Measurements from ENCODE around the gene RGS3. TPM values are rescaled to one million over a fixed set of nuclear protein-coding genes. Genes with fewer than 3 reads are reported as not detected.
A peak's percentile ranks its signal among the peaks of the same experiment; 100 is the strongest.

The RGS3 gene
- total RNA-seq, 2 experiments from 2014 or later, result 68.9 to 77.2 TPM

DNA sequence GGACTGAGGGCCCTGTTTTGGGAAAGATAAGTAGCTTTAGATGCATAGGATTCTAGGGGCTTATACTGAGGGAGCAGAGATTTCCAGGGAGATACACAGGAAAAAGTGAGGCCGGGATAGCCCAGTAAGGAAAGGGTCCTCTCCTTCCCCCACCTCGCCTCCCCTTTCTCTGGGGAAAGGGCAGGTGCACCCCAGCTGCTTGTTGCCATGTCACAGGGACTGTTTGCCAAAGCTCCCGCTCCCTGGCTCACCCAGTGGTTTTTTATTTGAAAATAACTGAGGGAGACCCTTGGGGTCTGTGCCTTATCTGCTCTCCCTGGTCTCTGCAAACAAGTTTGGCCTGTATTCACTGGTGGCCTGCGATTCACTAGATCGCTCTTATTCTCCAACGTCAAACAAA, 51.2 kb downstream of the RGS3 start:
- H3K27me3 Mint-ChIP-seq (ENCODE audit: low read depth), result no peaks in the 10 kb centered on the region
- peaks cover 88% of the 10 kb centered on the region for H3K4me1 Mint-ChIP-seq (ENCODE audit: low read depth)
- CTCF ChIA-PET, result interaction anchor here (1.2 to 13.6 kb wide), 4 partner anchors 9 to 141 kb away, joined by 4 to 154 read pairs (median 5); partner anchors contain the start of gene ALAD
- POLR2A ChIA-PET, result no interaction called here
- no peak overlapping the region for H3K4me3 Mint-ChIP-seq
- H3K36me3 Mint-ChIP-seq (ENCODE audit: low read depth), result peaks cover 17% of the 10 kb centered on the region
- no peak for ATAC-seq
- peak overlapping the region; percentile 22 for H3K27ac Mint-ChIP-seq
- DNase-seq, result no peak
- H3K9me3 Mint-ChIP-seq (ENCODE audit: insufficient read depth), result no peaks in the 10 kb centered on the region

DNA sequence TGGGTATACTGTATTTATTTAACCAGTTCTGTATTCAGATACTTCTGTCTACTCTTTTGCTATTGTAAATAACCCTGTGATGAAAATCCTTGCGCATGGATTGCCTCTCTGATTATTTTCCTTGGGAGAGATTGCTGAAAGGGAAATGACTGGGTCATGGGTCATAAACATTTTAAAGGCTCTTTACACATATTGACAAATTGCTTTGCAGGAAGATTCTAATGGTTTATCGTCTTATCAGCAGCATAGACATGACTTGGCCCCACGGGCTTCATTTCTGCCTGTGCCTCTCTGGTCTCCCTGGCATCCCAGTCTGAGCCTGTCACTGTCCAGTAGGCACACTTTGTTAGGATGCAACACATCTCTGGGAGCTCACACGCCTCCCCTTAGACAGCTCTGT, 52.3 kb downstream of the RGS3 start:
- DNase-seq (no peak), ATAC-seq (no peak)
- no peak overlapping the region for H3K4me3 Mint-ChIP-seq
- peaks cover 26% of the 10 kb centered on the region for H3K36me3 Mint-ChIP-seq (ENCODE audit: low read depth)
- no peaks in the 10 kb centered on the region for H3K27me3 Mint-ChIP-seq (ENCODE audit: low read depth)
- peak overlapping the region; percentile 45 for H3K27ac Mint-ChIP-seq
- ChIA-PET POLR2A (interaction anchor here (2.3 to 4.3 kb wide), 2 partner anchors 65 to 105 kb away, joined by 9 to 49 read pairs; partner anchors contain the start of genes C9orf43 and POLE3), CTCF (interaction anchor here (1.0 to 13.6 kb wide), 3 partner anchors 65 to 140 kb away, joined by 3 to 154 read pairs (median 5); partner anchors contain the start of gene ALAD)
- H3K4me1 Mint-ChIP-seq (ENCODE audit: low read depth), result peaks cover 90% of the 10 kb centered on the region
- no peaks in the 10 kb centered on the region for H3K9me3 Mint-ChIP-seq (ENCODE audit: insufficient read depth)

DNA sequence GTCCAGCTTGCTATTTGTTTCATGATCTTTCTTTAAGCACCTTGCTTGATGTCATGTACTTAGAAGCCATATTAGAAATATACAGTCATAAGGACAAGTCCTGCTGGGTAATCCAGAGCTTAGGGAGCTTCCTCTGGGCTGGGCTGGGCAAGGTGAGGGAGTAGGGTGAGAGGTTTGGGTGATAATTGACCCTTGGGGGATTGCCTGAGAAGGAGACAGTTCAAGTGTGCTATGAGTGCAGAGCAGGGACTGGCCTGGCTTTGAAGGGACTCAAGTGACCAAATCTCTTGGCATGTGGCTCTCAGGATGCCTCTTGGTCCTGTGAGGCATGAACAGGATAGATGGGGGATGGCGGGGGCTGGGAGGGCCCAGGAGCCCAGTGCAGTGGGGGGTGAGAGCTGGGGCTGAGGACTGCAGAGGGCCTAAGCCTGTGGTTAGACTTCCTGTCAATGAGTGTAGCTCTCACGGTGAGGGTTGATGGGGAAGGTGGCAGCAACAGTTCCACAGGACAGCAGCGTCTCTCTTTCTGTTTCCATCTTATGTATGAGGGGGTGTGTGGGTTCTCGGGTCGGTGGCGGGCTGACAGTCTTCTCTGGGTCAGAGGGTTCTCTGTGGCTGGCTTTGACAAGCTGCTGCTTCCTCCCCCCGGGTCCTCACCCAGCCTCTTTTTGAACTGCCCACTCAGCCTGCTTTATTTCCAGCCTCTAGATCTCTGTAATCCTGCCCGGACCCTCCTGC, 53.5 kb downstream of the RGS3 start:
- no peaks in the 10 kb centered on the region for H3K9me3 Mint-ChIP-seq (ENCODE audit: insufficient read depth)
- CTCF ChIA-PET, result interaction anchor here (0.6 to 13.6 kb wide), 16 partner anchors 9 to 242 kb away, joined by 3 to 154 read pairs (median 4); partner anchors contain the start of genes ALAD, C9orf43, CDC26 and POLE3

DNA sequence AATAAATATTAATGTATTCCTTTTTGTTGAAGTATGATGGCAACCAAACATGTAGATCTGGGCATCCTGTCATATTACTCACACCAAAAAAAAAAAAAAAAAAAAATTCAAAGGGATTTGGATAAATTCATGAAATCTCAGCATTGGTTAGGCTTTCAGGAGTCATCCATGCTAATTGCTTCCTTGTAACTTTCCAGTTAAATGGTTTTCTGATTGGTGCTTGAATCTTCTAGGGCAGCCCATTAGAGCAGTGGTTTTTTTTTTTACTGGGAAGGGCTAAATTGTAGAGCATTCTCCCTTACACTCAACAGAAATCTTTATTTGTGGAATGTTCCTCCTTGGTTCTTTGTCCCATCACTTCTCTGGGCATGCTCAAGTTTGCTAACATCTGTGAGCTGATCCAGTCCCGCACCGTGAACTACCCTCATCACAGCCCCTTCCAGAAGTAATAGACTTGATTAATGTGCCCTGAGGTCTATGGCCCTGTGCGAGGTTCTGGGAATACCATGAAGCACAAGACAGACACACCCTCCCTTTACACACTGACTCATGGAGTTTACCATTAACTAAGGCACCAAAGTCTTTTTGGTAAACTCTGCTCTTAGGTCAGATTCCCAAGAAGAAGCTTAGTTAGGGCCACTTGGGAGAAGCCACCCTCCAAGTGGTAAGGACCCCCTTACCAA, 56.0 kb downstream of the RGS3 start:
- POLR2A ChIA-PET, result interaction anchor here (4.3 kb wide), 1 partner anchor 61 kb away, joined by 49 read pairs; no protein-coding TSS in a partner anchor
- CTCF ChIA-PET, result interaction anchor here (1.0 to 13.6 kb wide), 7 partner anchors 12 to 138 kb away, joined by 3 to 154 read pairs (median 5); no protein-coding TSS in a partner anchor
- peak overlapping the region; percentile 82 for H3K27ac Mint-ChIP-seq
- H3K36me3 Mint-ChIP-seq (ENCODE audit: low read depth), result peaks cover 60% of the 10 kb centered on the region
- peaks cover 87% of the 10 kb centered on the region for H3K4me1 Mint-ChIP-seq (ENCODE audit: low read depth)
- H3K4me3 Mint-ChIP-seq, result peak overlapping the region; percentile 95
- no peak for ATAC-seq
- no peaks in the 10 kb centered on the region for H3K9me3 Mint-ChIP-seq (ENCODE audit: insufficient read depth)
- no peaks in the 10 kb centered on the region for H3K27me3 Mint-ChIP-seq (ENCODE audit: low read depth)
- no peak for DNase-seq

More for the DNA sequence above, 53.5 kb downstream of the RGS3 start:
- peaks cover 87% of the 10 kb centered on the region for H3K4me1 Mint-ChIP-seq (ENCODE audit: low read depth)
- ATAC-seq, result peak; percentile 81
- peak; percentile 88 for DNase-seq
- peak overlapping the region; percentile 90 for H3K27ac Mint-ChIP-seq
- POLR2A ChIA-PET, result interaction anchor here (0.6 to 4.3 kb wide), 10 partner anchors 17 to 868 kb away, joined by 3 to 49 read pairs (median 4); partner anchors contain the start of genes ALAD, C9orf43 and POLE3
- H3K27me3 Mint-ChIP-seq (ENCODE audit: low read depth), result no peaks in the 10 kb centered on the region
- peak overlapping the region; percentile 95 for H3K4me3 Mint-ChIP-seq
- peaks cover 34% of the 10 kb centered on the region for H3K36me3 Mint-ChIP-seq (ENCODE audit: low read depth)

DNA sequence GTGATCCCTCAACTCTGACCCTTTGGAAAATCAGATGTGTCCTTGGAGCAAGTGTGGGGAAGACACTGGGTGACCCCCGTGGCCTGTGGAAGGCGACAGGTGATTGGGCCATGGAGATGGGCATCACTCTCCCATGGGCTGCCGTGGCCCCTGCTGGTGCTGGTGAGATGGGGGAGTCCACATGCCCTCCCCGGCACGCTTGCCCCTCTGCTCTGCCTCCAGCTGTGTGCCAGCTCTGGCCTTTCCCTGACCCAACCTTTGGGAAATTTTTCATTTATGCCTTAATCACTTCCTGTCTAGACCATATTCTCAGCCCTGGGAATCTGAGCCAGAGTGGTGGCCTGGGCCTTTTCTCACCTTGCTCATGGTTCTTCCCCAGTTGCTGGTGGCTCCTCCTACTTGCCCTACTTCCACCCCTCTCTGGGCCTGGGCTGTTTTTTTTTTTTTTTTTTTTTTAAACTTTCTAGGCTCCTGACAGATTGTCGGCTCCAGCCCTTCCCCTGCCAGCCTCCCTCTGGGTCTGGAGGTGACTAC, 56.6 kb downstream of the RGS3 start:
- CTCF ChIA-PET, result interaction anchor here (1.0 to 13.6 kb wide), 7 partner anchors 13 to 138 kb away, joined by 3 to 154 read pairs (median 3); no protein-coding TSS in a partner anchor
- Mint-ChIP-seq H3K27ac (peak overlapping the region; percentile 82), H3K4me1 (ENCODE audit: low read depth) (peaks cover 87% of the 10 kb centered on the region), H3K36me3 (ENCODE audit: low read depth) (peaks cover 64% of the 10 kb centered on the region), H3K27me3 (ENCODE audit: low read depth) (no peaks in the 10 kb centered on the region), H3K9me3 (ENCODE audit: insufficient read depth) (no peaks in the 10 kb centered on the region), H3K4me3 (peak overlapping the region; percentile 95)
- POLR2A ChIA-PET, result interaction anchor here (0.9 to 4.3 kb wide), 3 partner anchors 10 to 60 kb away, joined by 3 to 49 read pairs (median 8); no protein-coding TSS in a partner anchor
- DNase-seq (peak; percentile 67), ATAC-seq (peak; percentile 22)

DNA sequence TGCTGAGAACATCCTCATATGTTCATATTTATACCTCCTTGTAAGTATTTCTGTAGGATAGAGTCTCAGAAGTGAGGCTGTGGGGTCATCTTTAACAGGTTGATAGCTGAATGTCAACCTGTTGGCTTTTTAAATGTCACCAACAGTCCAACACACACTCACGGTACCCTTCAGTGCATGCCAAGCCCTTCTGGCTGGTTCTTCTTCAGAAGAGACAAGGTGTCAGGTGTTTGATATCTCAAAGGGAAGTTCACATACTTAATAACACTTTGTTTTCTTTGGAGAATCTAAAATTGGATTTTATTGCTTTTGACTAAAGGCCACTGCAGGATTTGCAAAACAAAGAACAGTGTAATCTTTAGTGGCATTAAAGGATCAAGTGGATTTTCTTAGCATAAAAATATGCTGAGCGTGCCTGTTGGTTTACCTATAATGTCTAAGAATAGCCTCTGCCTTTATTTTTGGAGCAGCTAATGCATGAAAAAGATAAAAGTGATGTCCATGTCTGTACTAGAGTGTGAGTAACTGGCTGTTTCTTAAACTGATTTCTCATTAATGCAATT, 58.2 kb downstream of the RGS3 start:
- H3K4me3 Mint-ChIP-seq, result peak overlapping the region; percentile 43
- DNase-seq (no peak), ATAC-seq (no peak)
- ChIA-PET CTCF (interaction anchor here (0.9 to 2.0 kb wide), 7 partner anchors 9 to 119 kb away, joined by 3 to 7 read pairs (median 4); no protein-coding TSS in a partner anchor), POLR2A (interaction anchor here (2.3 kb wide), 1 partner anchor 57 kb away, joined by 8 read pairs; no protein-coding TSS in a partner anchor)
- peaks cover 76% of the 10 kb centered on the region for H3K36me3 Mint-ChIP-seq (ENCODE audit: low read depth)
- H3K27me3 Mint-ChIP-seq (ENCODE audit: low read depth), result no peaks in the 10 kb centered on the region
- no peaks in the 10 kb centered on the region for H3K9me3 Mint-ChIP-seq (ENCODE audit: insufficient read depth)
- no peak overlapping the region for H3K27ac Mint-ChIP-seq
- peaks cover 87% of the 10 kb centered on the region for H3K4me1 Mint-ChIP-seq (ENCODE audit: low read depth)

DNA sequence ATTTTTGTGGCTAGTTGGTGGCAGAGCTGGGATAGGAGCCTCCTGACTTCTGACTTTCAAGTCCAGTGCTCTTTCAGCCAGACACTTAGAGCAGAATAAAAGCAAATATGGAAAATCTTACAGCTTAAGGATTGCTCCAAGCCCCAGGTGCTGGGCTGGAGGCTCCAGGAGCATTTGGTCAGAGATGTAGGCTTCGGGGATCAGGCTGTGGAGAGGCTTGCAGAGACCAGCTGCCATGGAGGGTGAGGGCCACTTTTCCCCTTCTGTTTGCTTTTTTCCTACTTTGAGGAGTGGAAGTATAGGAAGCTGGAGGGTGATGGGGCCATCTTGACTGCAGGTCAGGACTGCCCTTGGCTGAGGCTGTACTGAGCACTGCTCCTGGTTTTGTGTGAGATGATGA, 58.9 kb downstream of the RGS3 start:
- Mint-ChIP-seq H3K4me3 (peak overlapping the region; percentile 65), H3K9me3 (ENCODE audit: insufficient read depth) (no peaks in the 10 kb centered on the region), H3K27ac (peak overlapping the region; percentile 69), H3K36me3 (ENCODE audit: low read depth) (peaks cover 81% of the 10 kb centered on the region), H3K27me3 (ENCODE audit: low read depth) (no peaks in the 10 kb centered on the region), H3K4me1 (ENCODE audit: low read depth) (peaks cover 87% of the 10 kb centered on the region)
- ChIA-PET CTCF (interaction anchor here (0.6 to 2.0 kb wide), 8 partner anchors 8 to 67 kb away, joined by 3 to 7 read pairs (median 4); no protein-coding TSS in a partner anchor), POLR2A (interaction anchor here (1.4 to 2.3 kb wide), 3 partner anchors 9 to 56 kb away, joined by 3 to 8 read pairs (median 6); no protein-coding TSS in a partner anchor)
- ATAC-seq, result no peak
- DNase-seq, result no peak

DNA sequence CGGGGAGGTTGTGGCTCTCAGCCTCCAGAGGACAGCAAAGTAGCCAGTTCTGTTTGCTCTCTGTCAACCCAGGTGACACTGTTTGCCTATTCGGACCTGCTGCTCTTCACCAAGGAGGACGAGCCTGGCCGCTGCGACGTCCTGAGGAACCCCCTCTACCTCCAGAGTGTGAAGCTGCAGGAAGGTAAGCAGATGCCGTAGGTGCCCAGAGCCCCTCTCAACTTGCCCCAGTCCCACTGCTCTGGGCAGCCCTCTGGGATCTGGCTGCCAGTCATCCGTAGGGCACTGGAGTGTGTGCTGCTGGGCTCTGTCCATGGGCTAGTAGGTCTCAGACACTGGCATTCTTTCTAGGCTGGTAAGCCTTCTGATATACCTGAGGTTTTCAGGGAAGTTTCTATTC, 59.3 kb downstream of the RGS3 start:
- ATAC-seq (no peak), DNase-seq (no peak)
- Mint-ChIP-seq H3K27me3 (ENCODE audit: low read depth) (no peaks in the 10 kb centered on the region), H3K4me1 (ENCODE audit: low read depth) (peaks cover 90% of the 10 kb centered on the region), H3K36me3 (ENCODE audit: low read depth) (peaks cover 86% of the 10 kb centered on the region), H3K27ac (peak overlapping the region; percentile 69), H3K9me3 (ENCODE audit: insufficient read depth) (no peaks in the 10 kb centered on the region), H3K4me3 (peak overlapping the region; percentile 65)
- ChIA-PET CTCF (interaction anchor here (0.6 to 2.0 kb wide), 10 partner anchors 8 to 117 kb away, joined by 3 to 11 read pairs (median 4); no protein-coding TSS in a partner anchor), POLR2A (interaction anchor here (1.1 to 2.2 kb wide), 4 partner anchors 9 to 57 kb away, joined by 3 to 8 read pairs (median 4); no protein-coding TSS in a partner anchor)

DNA sequence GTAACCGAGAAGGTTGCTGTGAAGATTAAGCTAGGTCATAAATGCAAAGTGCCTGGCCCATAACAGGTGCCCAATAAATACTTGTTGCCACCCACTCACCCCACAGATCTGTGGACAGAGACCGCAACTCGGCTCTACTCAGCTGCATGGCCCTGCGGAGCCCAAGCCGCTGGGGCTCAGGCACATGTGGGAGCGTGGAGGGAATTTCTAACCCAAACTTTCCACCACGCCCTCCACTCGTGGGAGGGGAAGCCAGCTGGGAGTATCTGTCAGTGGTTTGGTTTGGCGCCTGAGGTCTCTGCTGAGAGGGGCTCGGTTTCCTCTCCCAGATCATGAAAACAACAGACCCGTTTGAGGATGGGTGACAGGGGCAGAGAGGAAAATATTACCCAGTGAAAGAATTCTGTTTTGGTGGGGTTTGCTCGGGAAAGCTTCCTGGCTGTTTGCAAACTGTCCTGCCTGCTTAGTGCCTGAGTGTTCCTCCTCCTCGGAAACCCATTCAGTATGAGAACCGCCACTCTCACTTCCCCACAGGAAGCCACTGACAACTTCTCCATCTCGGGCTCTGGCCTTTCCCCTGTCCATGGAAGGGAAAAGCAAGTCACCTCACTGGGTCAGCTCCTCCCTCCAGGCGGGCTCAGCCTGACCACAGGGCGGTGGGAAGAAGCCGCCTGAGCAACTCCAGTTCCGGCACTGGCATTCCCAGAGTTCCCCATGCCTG, 60.1 kb downstream of the RGS3 start:
- CTCF ChIA-PET, result interaction anchor here (0.8 to 2.3 kb wide), 12 partner anchors 9 to 118 kb away, joined by 3 to 11 read pairs (median 4); no protein-coding TSS in a partner anchor
- H3K4me3 Mint-ChIP-seq, result peak overlapping the region; percentile 65
- H3K9me3 Mint-ChIP-seq (ENCODE audit: insufficient read depth), result no peaks in the 10 kb centered on the region
- peak overlapping the region; percentile 69 for H3K27ac Mint-ChIP-seq
- ATAC-seq, result peak; percentile 73
- POLR2A ChIA-PET, result interaction anchor here (1.0 to 2.2 kb wide), 5 partner anchors 9 to 56 kb away, joined by 3 to 8 read pairs (median 3); no protein-coding TSS in a partner anchor
- peaks cover 86% of the 10 kb centered on the region for H3K4me1 Mint-ChIP-seq (ENCODE audit: low read depth)
- peak; percentile 63 for DNase-seq
- H3K36me3 Mint-ChIP-seq (ENCODE audit: low read depth), result peaks cover 84% of the 10 kb centered on the region
- H3K27me3 Mint-ChIP-seq (ENCODE audit: low read depth), result no peaks in the 10 kb centered on the region

DNA sequence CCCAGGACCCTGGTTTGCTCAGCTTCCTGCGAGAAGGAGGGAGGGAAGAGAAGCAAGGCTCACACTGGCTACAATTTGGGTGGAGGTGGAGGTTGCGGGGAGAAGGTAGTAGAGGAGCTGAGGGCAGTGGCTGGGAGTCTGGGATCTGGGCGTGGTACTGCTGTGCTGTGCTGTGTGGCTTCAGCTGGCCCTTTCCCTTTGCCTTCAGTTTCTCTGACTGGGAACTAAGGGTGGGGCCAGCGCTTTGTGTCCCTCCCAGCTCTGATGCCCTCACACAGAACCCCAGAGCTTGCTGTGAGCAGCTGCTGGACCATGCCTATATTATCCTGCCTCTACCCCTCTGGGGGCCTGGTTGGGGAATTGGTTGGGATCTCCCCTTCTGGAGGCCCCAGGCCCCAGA, 60.9 kb downstream of the RGS3 start:
- CTCF ChIA-PET, result interaction anchor here (0.7 to 2.3 kb wide), 11 partner anchors 10 to 130 kb away, joined by 3 to 11 read pairs (median 4); no protein-coding TSS in a partner anchor
- Mint-ChIP-seq H3K4me3 (no peak overlapping the region), H3K4me1 (ENCODE audit: low read depth) (peaks cover 78% of the 10 kb centered on the region), H3K27ac (peak overlapping the region; percentile 69), H3K9me3 (ENCODE audit: insufficient read depth) (no peaks in the 10 kb centered on the region), H3K27me3 (ENCODE audit: low read depth) (no peaks in the 10 kb centered on the region), H3K36me3 (ENCODE audit: low read depth) (peaks cover 83% of the 10 kb centered on the region)
- ATAC-seq (no peak), DNase-seq (no peak)
- POLR2A ChIA-PET, result interaction anchor here (1.8 to 2.2 kb wide), 2 partner anchors 12 to 55 kb away, joined by 6 to 8 read pairs; no protein-coding TSS in a partner anchor

Measured in activated CD8-positive, alpha-beta T cell treated with anti-CD3 and anti-CD28 coated beads, Interleukin-2, amount 10 ng/mL, durations not matched to agents 7 days and 5 days (primary cell).